ENCODE data around the gene MGLL.

MGLL gene

GRCh38 chr3:127690106-127690505 is 132.2 kb downstream of the MGLL start:
- no peak overlapping the region for H3K4me3 ChIP-seq (ENCODE audit: low read depth, low read length)
- H3K9me3 ChIP-seq (ENCODE audit: control insufficient read depth, low read length) = no peaks in the 10 kb centered on the region
- no peak overlapping the region for H3K9ac ChIP-seq
- no peak overlapping the region for H2AFZ ChIP-seq
- H3K27ac ChIP-seq = no peak overlapping the region
- H3K27me3 ChIP-seq (ENCODE audit: control insufficient read depth, insufficient read depth, low read length) = no peaks in the 10 kb centered on the region
- H3K36me3 ChIP-seq (ENCODE audit: control insufficient read depth, insufficient read depth, low read length) = no peaks in the 10 kb centered on the region
- no peaks in the 10 kb centered on the region for H3K79me2 ChIP-seq
- no peak overlapping the region for H3K4me2 ChIP-seq (ENCODE audit: low read length)
- H3K4me1 ChIP-seq = no peaks in the 10 kb centered on the region
- no peak for TF ChIP-seq CTCF (IDR thresholded peaks at IDR 0.05)

GRCh38 chr3:127689266-127689860 is 133.0 kb downstream of the MGLL start:
- Histone ChIP-seq H3K36me3 (ENCODE audit: control insufficient read depth, insufficient read depth, low read length) (no peaks in the 10 kb centered on the region), H3K4me3 (ENCODE audit: low read depth, low read length) (no peak overlapping the region), H3K27ac (no peak overlapping the region), H3K4me1 (no peaks in the 10 kb centered on the region), H3K9me3 (ENCODE audit: control insufficient read depth, low read length) (no peaks in the 10 kb centered on the region), H3K79me2 (no peaks in the 10 kb centered on the region), H2AFZ (no peak overlapping the region), H3K27me3 (ENCODE audit: control insufficient read depth, insufficient read depth, low read length) (no peaks in the 10 kb centered on the region), H3K9ac (no peak overlapping the region), H3K4me2 (ENCODE audit: low read length) (no peak overlapping the region)
- no peak for TF ChIP-seq CTCF (IDR thresholded peaks at IDR 0.05)

GRCh38 chr3:127688416-127689265 is 133.7 kb downstream of the MGLL start:
- Histone ChIP-seq H3K36me3 (ENCODE audit: control insufficient read depth, insufficient read depth, low read length) (no peaks in the 10 kb centered on the region), H3K4me1 (no peaks in the 10 kb centered on the region), H3K27ac (no peak overlapping the region), H3K4me2 (ENCODE audit: low read length) (no peak overlapping the region), H2AFZ (no peak overlapping the region), H3K27me3 (ENCODE audit: control insufficient read depth, insufficient read depth, low read length) (no peaks in the 10 kb centered on the region), H3K9ac (no peak overlapping the region), H3K79me2 (no peaks in the 10 kb centered on the region), H3K9me3 (ENCODE audit: control insufficient read depth, low read length) (no peaks in the 10 kb centered on the region), H3K4me3 (ENCODE audit: low read depth, low read length) (no peak overlapping the region)
- TF ChIP-seq CTCF (IDR thresholded peaks at IDR 0.05) = no peak

- Histone ChIP-seq H3K9me3 (ENCODE audit: control insufficient read depth, low read length) (no peaks in the 10 kb centered on the region), H2AFZ (no peak overlapping the region), H3K36me3 (ENCODE audit: control insufficient read depth, insufficient read depth, low read length) (no peaks in the 10 kb centered on the region), H3K27ac (no peak overlapping the region), H3K4me2 (ENCODE audit: low read length) (no peak overlapping the region), H3K27me3 (ENCODE audit: control insufficient read depth, insufficient read depth, low read length) (no peaks in the 10 kb centered on the region), H3K79me2 (no peaks in the 10 kb centered on the region), H3K4me1 (no peaks in the 10 kb centered on the region), H3K9ac (no peak overlapping the region), H3K4me3 (ENCODE audit: low read depth, low read length) (no peak overlapping the region)
- TF ChIP-seq CTCF (IDR thresholded peaks at IDR 0.05) = no peak
These were observed 134.3 kb downstream of the MGLL start for GRCh38 chr3:127688022-127688415.
